Left renal cortex interstitium (tissue), 4 donors: ENCODE data around the gene PFDN4. TPM values are rescaled to one million over a fixed set of nuclear protein-coding genes. Genes with fewer than 3 reads are reported as not detected.
"Not testable (repeated sequence)": the region's sequence is repeated elsewhere in the genome, so short reads cannot be mapped to it uniquely, and the experiment has no call there.

ENCODE experiments used
- DNase-seq, 4 donors: peaks; one replicate each; pipeline ENCODE4 v3.0.0-alpha.2; 2013; ENCODE audit warnings: low read depth in 4 of 4, low spot score in 2 of 4, missing footprints in 1 of 4
- polyA plus RNA-seq, 4 donors: library from polyadenylated mRNA; unstranded; fragments of 120-200 nt; gene quantifications; one replicate each; pipeline ENCODE4 v1.2.1, GENCODE V29; 2013; ENCODE audit not compliant: insufficient read length in 4 of 4

The PFDN4 gene
- polyA plus RNA-seq, 4 donors = 51.8 to 75.9 (median 57.6) TPM

DNA sequence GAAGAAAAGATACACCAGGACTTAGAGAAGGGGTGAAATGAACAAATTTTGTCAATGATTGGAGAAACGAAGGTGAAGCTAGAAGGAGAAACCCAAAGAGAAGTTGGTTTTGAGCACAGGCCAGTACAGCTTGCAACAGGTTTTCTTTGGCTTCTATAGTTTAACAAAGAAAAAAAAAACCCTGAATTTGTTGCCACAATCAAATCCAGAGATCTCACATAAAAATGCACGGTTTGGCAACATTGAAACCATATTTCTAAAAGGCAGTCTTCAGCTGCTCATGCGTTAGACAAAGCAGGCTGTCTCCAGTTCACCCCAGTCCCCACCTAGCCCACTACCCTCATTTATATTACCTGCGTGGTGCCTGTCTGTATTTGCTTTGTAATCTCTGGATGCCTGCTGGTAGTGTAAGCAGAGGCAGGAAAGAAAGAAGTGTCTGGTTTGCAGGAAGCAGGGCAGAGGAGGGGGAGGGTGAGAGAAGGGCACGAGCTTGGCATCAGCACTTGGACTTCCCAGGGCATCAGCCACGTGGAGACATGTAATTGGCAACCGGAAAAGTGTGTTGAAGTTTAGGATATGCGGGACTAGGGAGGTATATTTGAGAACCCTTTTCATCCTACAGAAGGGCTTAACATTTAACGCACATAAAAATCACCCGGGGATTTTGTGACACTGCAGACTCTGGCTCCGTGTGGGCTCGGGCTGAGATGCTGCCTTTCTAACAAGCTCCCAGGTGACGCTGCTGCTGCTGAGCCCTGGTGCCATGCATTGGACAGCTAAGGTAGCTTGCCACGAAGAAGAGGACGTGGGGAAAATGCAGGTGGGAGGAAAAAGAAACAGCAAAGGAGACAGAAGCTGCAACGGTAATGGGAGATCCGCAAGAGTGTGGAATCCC, 14.4 kb downstream of the PFDN4 start:
- no peak for DNase-seq

- no peak for DNase-seq
Measured at GRCh38 chr20:54223285-54223684, 15.4 kb downstream of the PFDN4 start.

DNA sequence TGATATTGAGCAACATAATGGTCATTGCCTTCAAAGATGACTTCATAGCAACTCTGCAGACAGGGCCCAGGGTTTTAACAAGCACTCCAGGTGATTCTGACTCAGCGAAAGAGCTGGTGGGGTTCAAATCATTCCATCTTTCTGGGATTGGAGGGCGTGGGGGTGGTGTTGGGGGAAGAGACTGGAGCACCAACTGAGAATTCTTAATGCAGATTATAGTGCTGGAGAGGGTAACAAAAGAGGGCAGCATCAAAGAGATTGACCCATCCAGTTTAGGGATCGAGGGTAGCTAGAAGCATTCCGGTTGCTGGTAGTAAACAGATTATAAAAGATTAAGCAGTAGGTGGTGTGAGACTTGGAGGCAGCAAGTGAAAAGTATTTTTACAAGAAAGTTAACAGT, 15.9 kb downstream of the PFDN4 start:
- DNase-seq = no peak

DNA sequence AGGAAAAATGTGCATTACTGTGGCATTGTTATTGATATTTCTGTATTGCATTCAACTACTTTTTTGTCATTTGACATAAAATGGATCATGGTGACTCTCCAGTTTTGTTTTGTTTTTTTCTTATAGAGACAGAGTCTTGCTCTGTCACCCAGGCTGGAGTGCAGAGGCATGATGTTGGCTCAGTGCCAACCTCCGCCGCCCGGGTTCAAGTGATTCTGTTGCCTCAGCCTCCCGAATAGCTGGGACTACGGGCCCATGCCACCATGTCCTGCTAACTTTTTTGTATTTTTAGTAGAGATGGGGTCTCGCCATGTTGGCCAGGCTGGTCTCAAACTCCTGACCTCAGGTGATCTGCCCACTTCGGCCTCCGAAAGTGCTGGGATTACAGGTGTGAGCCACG, 16.8 kb downstream of the PFDN4 start:
- DNase-seq = not testable (repeated sequence)

GRCh38 chr20:54227241-54227640, 19.4 kb downstream of the PFDN4 start:
- DNase-seq = no peak

DNA sequence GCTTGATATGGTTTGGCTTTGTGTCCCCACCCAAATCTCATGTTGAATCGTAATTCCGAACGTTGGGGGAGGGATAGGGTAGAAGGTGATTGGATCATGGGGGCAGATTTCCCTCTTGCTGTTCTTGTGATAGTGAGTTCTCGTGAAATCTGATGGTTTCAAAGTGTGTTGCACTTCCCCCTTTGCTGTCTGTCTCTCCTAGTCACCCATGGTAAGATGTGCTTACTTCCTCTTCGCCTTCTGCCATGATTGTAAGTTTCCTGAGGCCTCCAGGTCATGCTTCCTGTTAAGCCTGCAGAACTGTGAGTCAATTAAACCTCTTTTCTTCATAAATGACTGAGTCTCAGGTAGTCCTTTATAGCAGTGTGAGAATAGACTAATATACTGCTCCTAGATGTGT, 19.9 kb downstream of the PFDN4 start:
- DNase-seq = no peak

DNA sequence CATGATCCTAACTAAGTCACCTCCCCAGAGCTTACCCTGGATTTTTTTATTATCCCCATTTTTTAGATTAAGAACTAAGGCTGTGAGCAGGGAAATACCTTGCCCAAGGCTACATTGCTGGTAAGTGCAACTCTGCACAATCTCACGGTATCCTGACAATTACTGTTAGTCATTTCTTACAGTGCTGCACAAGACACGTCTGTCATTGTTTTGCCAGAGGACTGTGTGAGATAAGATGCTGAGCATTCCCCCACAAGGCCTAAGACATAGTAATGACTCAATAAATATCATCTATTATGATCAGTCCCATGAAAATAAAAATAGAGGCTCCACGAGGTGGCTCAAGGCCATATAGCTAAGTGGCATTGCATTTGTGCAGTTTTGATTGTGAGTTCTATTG, 21.0 kb downstream of the PFDN4 start:
- no peak for DNase-seq

GRCh38 chr20:54229566-54230160, 21.8 kb downstream of the PFDN4 start:
- no peak for DNase-seq

DNA sequence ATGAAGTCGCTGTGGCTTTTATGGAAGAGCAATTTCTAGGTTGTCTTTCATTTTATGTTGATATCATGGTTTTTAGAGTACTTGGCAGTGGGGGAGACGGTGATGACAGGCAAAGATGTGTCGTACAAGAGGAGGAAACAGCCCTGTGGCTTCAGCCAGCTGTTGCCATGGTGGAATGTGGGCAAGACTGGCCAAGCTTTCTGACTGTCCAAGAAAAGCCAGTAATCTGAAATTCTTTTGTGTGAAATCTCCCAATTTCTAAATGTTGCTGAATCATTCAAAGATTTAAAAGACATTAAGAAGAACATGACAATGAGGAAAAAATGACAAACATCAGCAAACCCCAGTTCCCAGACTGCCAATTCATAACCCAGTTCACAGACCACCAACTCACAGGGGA, 23.1 kb downstream of the PFDN4 start:
- no peak for DNase-seq

DNA sequence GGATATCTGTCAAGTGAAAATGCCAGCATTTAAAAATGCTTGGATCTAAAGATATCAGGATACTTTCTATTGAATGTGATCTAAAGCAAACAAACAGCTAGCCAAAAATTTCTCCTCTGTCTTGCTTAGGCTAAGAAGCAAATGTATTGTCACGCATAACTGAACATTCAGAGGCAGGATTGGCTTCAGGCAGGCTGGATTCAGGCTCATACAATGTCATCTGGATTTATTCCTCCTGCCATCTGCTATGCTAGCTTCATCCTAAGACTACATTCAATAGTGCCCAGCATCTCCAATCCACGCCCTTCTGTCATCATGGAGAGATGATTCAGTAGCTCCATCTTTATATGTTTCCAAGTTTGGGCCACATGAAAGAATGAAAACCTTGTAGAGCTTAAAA, 27.1 kb downstream of the PFDN4 start:
- DNase-seq = no peak

DNA sequence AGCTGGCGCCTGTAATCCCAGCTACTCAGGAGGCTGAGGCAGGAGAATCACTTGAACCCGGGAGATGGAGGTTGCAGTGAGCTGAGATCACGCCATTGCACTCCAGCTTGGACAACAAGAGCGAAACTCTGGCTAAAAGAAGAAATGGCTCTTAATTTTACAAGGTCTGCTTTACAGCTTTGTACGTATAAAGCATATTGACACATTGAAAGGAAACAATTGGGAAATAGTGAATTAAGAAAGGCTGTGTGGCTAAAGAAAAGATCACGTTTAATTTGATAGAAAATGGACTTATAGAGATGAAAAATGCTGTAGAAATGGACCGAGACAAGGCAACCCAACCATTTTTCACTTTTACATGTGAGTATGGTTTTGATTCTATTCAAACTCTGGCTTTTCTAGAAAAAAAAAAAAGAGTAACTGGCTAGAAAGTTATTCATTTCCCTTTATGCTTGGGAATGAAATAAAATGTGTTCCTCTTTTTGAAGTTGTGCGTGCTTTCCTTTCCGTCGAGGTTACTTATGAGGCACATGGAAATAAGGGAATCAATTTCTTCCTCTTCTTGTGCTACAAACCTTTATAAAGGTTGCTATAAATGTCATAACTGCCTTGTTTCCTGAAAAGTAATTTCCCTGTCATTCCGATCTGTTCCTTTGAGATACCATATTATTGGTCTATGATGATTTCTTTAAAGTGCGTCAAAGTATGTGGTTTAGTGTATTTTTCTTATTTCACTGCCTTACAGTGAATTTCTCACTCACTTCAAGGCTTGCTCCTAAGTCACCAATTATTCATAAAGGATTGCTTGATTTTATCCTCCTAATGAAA, 29.4 kb downstream of the PFDN4 start:
- no peak for DNase-seq

DNA sequence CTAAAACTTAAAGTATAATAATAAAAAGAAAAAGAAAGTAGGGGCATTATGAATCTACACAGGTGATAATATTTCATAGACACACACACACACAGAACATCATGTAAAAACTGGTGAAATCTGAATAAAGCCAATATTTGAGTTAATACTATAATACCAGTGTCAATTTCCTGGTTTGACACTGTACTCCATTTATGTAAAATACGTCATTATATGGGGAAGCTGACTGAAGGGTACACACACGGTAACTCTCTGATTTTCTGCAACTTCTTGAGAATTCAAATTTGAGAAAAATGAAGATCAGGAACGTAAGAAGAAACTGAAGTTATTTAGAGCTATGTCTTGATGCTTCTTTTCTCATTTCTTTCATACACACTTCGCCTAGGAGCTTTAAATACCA, 36.2 kb downstream of the PFDN4 start:
- DNase-seq = no peak

DNA sequence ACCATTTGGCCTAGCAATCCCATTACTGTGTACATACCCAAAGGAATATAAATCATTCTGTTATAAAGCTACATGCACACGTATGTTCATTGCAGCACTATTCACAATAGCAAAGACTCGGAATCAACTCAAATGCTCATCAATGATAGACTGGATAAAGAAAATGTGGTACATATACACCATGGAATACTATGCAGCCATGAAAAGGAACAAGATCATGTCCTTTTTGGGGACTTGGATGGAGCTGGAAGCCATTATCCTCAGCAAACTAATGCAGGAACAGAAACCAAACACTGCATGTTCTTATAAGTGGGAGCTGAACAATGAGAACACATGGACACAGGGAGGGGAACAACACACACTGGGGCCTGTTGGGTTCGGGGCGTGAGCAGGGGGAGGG, 40.8 kb downstream of the PFDN4 start:
- not testable (repeated sequence) for DNase-seq

- no peak for DNase-seq
Measured at GRCh38 chr20:54250691-54251090, 42.8 kb downstream of the PFDN4 start.

DNA sequence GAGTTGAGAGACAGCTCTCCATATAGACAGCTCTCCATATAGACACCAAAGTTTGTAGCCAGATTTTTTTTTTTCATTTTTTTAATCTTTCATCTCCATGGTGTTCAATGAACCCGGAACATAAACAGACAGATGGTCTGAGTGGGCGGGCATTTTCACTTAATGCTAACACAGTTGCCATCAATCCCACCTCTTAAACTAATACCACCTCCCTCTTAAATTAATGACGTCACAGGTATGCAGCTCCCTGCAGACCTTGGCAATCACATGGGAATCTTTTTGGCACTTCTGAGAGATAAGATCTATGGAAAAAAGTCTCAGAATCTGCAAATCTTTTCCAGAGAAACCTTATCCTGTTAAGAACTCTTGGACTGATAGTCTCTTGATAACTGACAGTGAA, 43.2 kb downstream of the PFDN4 start:
- DNase-seq = no peak

GRCh38 chr20:54254596-54254995, 46.7 kb downstream of the PFDN4 start:
- DNase-seq = no peak

- DNase-seq = no peak
Measured at GRCh38 chr20:54255157-54255556, 47.3 kb downstream of the PFDN4 start.

- no peak for DNase-seq
Measured at GRCh38 chr20:54256202-54256601, 48.3 kb downstream of the PFDN4 start.

- peak in 1 of 4 donors; percentile 7 for DNase-seq
Measured at GRCh38 chr20:54257071-54257816, 49.4 kb downstream of the PFDN4 start.

DNA sequence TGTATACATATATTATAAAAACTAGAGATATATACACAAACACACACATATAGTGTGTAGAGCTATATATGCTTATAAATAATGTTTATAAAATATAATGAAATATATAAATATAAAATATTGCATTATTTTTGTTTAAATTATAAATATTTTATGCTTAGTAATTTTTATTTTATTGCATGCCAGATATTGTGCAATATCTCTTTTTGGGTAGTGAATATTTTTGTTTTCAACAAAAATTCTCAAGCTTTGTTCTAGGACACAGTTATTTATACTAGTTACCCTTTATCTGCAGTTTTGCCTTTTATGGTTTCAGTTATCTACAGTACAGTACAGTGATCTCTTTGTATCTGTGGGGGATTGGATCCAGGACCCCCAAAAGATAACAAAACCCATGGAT, 52.2 kb downstream of the PFDN4 start:
- no peak for DNase-seq

GRCh38 chr20:54262671-54263070, 54.8 kb downstream of the PFDN4 start:
- no peak for DNase-seq
